Panc1 (cell line): ENCODE results near the gene ACSBG1. TPM values are rescaled to one million over a fixed set of nuclear protein-coding genes. Genes with fewer than 3 reads are reported as not detected.

Experiments used
- ATAC-seq: fragments of 200-7000 bp; cut with Tn5 transposase; 2 replicates; pipeline ENCODE4 v1.9.1; 2020; ENCODE audit warnings: mild to moderate bottlenecking, moderate library complexity
- BruUV-seq: library from RNA; stranded (reverse); fragments of 400-500 nt; replicated peaks from 2 replicates; lab custom pipeline; 2021; lab: Mats Ljungman, UMichigan
- CTCF ChIA-PET: fragments of 300-600 bp; sonication (Branson Sonifier 250); formaldehyde crosslinking; loops from one replicate; lab custom pipeline; 2022; ENCODE audit warnings: antibody characterized with exemption; lab: Charles Lee
- POLR2A ChIA-PET: fragments of 300-600 bp; sonication (Branson Sonifier 250); formaldehyde crosslinking; loops from one replicate; lab custom pipeline; 2022; ENCODE audit warnings: antibody characterized with exemption; lab: Charles Lee
- DNase-seq: peaks from one replicate; pipeline ENCODE4 v3.0.0-alpha.2; 2010; ENCODE audit warnings: low read depth, low spot score
- H3K27ac ChIP-seq: 2 replicates; pipeline ENCODE4 v1.5.1; 2011; ENCODE audit warnings: mild to moderate bottlenecking, low read length, inconsistent platforms
- H3K27me3 ChIP-seq: fragments of 200-500 bp; sonication (Bioruptor generic); 2 replicates; pipeline ENCODE4 v1.6.0; 2014; ENCODE audit warnings: low read length, inconsistent platforms; ENCODE audit not compliant: control insufficient read depth, insufficient read depth
- H3K36me3 ChIP-seq: fragments of 200-500 bp; sonication (Bioruptor generic); 2 replicates; pipeline ENCODE4 v1.5.1; 2014; ENCODE audit warnings: inconsistent platforms, mild to moderate bottlenecking, low read length, moderate library complexity; ENCODE audit not compliant: control insufficient read depth, insufficient read depth
- H3K4me1 ChIP-seq: 2 replicates; pipeline ENCODE4 v1.5.1; 2011; ENCODE audit warnings: inconsistent platforms, mild to moderate bottlenecking, low read length, moderate library complexity; ENCODE audit not compliant: control insufficient read depth, insufficient read depth
- H3K4me3 ChIP-seq, 2 experiments: 2 replicates each; pipeline ENCODE4 v1.5.1; 2011 to 2012; ENCODE audit warnings: low read depth in 2 of 2, low read length in 2 of 2, mild to moderate bottlenecking in 2 of 2, inconsistent platforms in 1 of 2, moderate library complexity in 1 of 2
- H3K9me3 ChIP-seq: fragments of 200-500 bp; sonication (Bioruptor generic); 2 replicates; pipeline ENCODE4 v1.5.1; 2014; ENCODE audit warnings: low read depth, mild to moderate bottlenecking, inconsistent platforms, low read length, moderate library complexity; ENCODE audit not compliant: control insufficient read depth, insufficient read depth
- CTCF ChIP-seq: fragments of 450-650 bp; IDR thresholded peaks from 2 replicates; pipeline ENCODE4 v1.5.1; 2017; ENCODE audit warnings: mild to moderate bottlenecking
- POLR2AphosphoS5 ChIP-seq: IDR thresholded peaks from 2 replicates; pipeline ENCODE4 v1.6.1; 2012; ENCODE audit warnings: mild to moderate bottlenecking, low read depth, low read length, moderate library complexity
- REST ChIP-seq, 2 experiments: IDR thresholded peaks; 2 replicates each; pipeline ENCODE4 v1.6.1; 2011 to 2012; ENCODE audit warnings: low read depth in 2 of 2, control low read depth in 1 of 2, low read length in 1 of 2, mild to moderate bottlenecking in 1 of 2, moderate library complexity in 1 of 2; ENCODE audit not compliant: insufficient read depth in 1 of 2
- SIN3A ChIP-seq: IDR thresholded peaks from 2 replicates; pipeline ENCODE4 v1.6.1; 2012; ENCODE audit warnings: low read depth, mild to moderate bottlenecking, low read length, moderate library complexity, borderline replicate concordance; ENCODE audit not compliant: insufficient read depth
- TCF7L2 ChIP-seq: IDR thresholded peaks from 2 replicates; pipeline ENCODE4 v1.6.1; 2011; ENCODE audit warnings: mild to moderate bottlenecking, low read depth, low read length, inconsistent platforms
- in situ Hi-C: cut with HindIII; loops from 2 replicates; pipeline ENCODE4 v1.10.0; 2016; ENCODE audit warnings: low sequenced_read_pairs, low pct_unique_long_range_greater_than_20kb
- intact Hi-C: fragments of 100-400 bp; cut with micrococcal nuclease; formaldehyde crosslinking; loops from one replicate; pipeline ENCODE4 v1.10.0; 2022; ENCODE audit not compliant: unreplicated experiment
- total RNA-seq: library from RNA; stranded (reverse); gene quantifications from one replicate; pipeline ENCODE4 v1.2.1, GENCODE V29; 2021; ENCODE audit not compliant: unreplicated experiment

ACSBG1 gene
- total RNA-seq, 1 experiment from 2014 or later: 0.31 TPM

DNA sequence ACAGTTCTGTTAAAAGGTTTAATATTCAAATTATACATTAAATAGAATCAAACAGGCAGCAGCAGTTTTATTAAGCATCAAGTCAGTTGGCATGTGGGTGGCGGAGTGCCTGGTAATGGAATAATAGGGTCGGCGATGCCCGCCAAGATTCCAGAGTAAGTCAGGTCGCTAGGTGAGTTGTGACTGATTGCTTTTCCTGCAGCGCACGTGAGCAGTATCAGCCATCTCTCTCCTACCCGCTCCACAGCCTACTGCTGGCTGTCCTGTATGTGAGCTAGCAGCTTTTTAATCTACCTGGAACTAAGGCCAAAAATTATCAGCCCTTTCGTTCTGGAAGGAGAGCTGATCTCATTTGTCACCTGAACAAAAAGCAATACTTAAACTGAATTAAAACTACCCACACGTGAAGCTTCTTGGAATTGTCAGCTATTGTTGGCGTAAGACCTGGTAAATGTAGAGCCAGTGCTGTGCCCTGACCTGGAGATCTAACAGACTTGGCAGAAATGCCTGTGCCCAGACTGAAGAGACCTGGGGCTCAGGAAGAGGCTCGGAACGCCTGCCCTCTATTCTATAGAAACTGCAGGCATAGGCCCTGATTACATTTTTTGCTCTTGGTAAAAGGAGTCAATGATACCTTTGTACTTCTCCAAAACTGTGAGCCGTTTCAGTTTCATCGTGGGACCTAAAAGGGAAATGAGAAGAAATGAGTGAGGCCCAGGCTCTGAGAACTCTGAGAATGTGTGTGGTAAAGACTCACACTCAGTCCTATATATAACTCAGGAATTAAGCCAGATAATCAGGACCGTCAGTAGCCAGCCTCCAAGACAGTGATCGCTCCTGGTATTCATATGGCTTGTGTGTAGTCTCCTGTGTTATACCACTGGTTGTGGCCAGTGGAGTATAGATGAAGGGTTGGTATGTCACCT, 63.3 kb downstream of the ACSBG1 start:
- no peaks in the 10 kb centered on the region for H3K4me1 ChIP-seq
- POLR2A ChIA-PET: no interaction called here
- intact Hi-C loops (no loop called here), in situ Hi-C loops (no loop called here)
- no peak for DNase-seq
- no peaks in the 10 kb centered on the region for H3K9me3 ChIP-seq
- ATAC-seq: no peak
- CTCF ChIA-PET: interaction anchor here (0.6 kb wide), 1 partner anchor 62 kb away, joined by 4 read pairs; no protein-coding TSS in a partner anchor
- no peak overlapping the region for H3K4me3 ChIP-seq
- no peak for TF ChIP-seq POLR2AphosphoS5
- no peak for TF ChIP-seq SIN3A
- no peak for TF ChIP-seq TCF7L2
- no peak for TF ChIP-seq REST (IDR thresholded peaks at IDR 0.05; ENCODE audit: insufficient read depth in 1 of 2, low read depth in 2 of 2, low read length in 1 of 2)
- no peak for TF ChIP-seq CTCF
- BruUV-seq: no TSS peak
- H3K27me3 ChIP-seq: no peaks in the 10 kb centered on the region
- H3K27ac ChIP-seq: no peak overlapping the region
- H3K36me3 ChIP-seq: peaks cover 23% of the 10 kb centered on the region

DNA sequence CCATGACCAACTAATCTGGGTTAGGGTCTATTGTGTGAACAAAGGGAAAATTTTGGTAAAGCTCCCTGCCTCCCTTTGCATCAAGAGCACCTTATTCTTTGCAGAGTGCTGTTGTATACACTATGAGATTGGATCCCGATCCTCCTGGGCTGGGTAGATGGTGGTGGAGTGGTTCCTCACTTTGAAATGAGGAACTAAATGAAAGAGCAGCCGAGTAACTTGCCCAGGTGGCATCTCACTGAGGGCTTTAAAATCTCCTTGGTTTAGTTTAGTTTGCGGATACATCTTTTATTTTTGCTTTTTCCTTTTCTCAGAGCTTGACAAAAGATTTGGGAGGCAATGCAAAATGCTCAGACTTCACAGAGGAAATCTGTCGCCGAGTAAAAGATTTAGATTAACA, 65.8 kb downstream of the ACSBG1 start:
- no peak for ATAC-seq
- no peak for DNase-seq
- H3K27ac ChIP-seq: no peak overlapping the region
- no peaks in the 10 kb centered on the region for H3K4me1 ChIP-seq
- no peak for TF ChIP-seq SIN3A
- no peak for TF ChIP-seq TCF7L2
- TF ChIP-seq CTCF: no peak
- no peak for TF ChIP-seq POLR2AphosphoS5
- TF ChIP-seq REST (IDR thresholded peaks at IDR 0.05; ENCODE audit: insufficient read depth in 1 of 2, low read depth in 2 of 2, low read length in 1 of 2): no peak
- ChIA-PET CTCF (interaction anchor here (0.6 to 0.7 kb wide), 2 partner anchors 13 to 36 kb away, joined by 3 to 4 read pairs; no protein-coding TSS in a partner anchor), POLR2A (no interaction called here)
- H3K4me3 ChIP-seq: no peak overlapping the region
- no peaks in the 10 kb centered on the region for H3K27me3 ChIP-seq
- in situ Hi-C loops (no loop called here), intact Hi-C loops (no loop called here)
- BruUV-seq: no TSS peak
- H3K9me3 ChIP-seq: no peaks in the 10 kb centered on the region
- peaks cover 27% of the 10 kb centered on the region for H3K36me3 ChIP-seq
